NCI-H526 treated with DMSO at 0.1 percent for 48 hours (cell line): ENCODE results near the gene ANKRD24.
"Not testable (repeated sequence)": the region's sequence is repeated elsewhere in the genome, so short reads cannot be mapped to it uniquely, and the experiment has no call there.

ENCODE experiments used
- DNase-seq: peaks from one replicate; lab custom pipeline; 2025; lab: John Stamatoyannopoulos, UW

ANKRD24 gene

DNA sequence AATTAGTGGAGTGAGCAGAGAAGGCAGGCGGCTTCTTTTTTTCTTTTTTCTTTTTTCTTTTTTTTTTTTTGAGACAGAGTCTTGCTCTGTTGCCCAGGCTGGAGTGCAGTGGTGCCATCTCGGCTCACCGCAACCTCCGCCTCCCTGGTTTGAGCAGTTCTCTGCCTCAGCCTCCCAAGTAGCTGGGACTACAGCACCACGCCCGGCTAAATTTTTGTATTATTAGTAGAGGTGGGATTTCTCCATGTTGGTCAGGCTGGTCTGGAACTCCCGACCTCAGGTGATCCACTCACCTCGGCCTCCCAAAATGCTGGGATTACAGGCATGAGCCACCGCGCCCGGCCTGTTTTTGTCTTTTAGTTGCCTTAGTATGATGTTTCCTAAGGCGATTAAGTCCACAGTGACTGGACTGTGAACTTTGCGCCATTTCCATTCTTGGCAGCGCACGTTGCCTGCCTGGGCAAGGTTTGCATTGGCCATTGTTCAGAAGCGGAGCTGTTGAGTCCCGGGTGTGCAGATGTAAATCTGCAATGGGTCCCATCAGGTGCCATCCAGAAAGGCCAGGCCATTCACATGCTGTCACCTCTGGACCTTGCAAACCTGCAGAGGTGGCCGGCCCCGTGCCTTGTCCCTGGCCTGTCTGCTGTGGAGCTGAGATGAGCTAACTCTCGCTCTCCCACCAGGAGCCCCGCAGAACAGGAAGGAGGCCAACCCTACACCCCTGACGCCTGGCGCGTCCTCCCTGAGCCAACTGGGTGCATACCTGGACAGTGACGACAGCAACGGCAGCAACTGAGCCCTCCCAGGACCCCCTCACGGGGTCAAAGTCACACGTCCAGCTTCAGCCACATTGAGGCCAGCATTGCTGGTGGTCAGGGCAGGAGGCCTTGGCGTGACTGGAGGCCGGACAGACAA is 85.7 kb downstream of the ANKRD24 start:
- no peak for DNase-seq

GRCh38 chr19:4268816-4269430 is 86.4 kb downstream of the ANKRD24 start:
- no peak for DNase-seq

GRCh38 chr19:4272894-4273293 is 90.4 kb downstream of the ANKRD24 start:
- DNase-seq, result no peak

GRCh38 chr19:4274321-4274686 is 91.8 kb downstream of the ANKRD24 start:
- DNase-seq, result not testable (repeated sequence)
